Stimulated activated CD4-positive, alpha-beta T cell treated with anti-CD3 and anti-CD28 coated beads, Interleukin-2, amount 100 ng/mL, for 48 hours (primary cell): ENCODE data around the gene SPRED2.

ENCODE experiments used
- DNase-seq, 2 donors: peaks; one replicate each; pipeline ENCODE4 v3.0.0-alpha.2; 2020

The SPRED2 gene

GRCh38 chr2:65438137-65438899, 5.9 kb upstream of the SPRED2 start:
- DNase-seq = no peak

- DNase-seq = no peak
Observed at GRCh38 chr2:65437392-65438135, 5.2 kb upstream of the SPRED2 start.

- peak; percentile 20 to 40 for DNase-seq
Observed at GRCh38 chr2:65436824-65437221, 4.4 kb upstream of the SPRED2 start.

GRCh38 chr2:65436169-65436823, 3.9 kb upstream of the SPRED2 start:
- peak; percentile 12 to 31 for DNase-seq

- peak; percentile 31 to 41 for DNase-seq
Observed at GRCh38 chr2:65435625-65436168, 3.3 kb upstream of the SPRED2 start.

- DNase-seq = no peak
Observed at GRCh38 chr2:65434592-65435241, 2.3 kb upstream of the SPRED2 start.

- peak; percentile 23 for DNase-seq
Observed at GRCh38 chr2:65431421-65432226, 775 bp downstream of the SPRED2 start.

GRCh38 chr2:65430603-65431420, 1.6 kb downstream of the SPRED2 start:
- DNase-seq = peak; percentile 40

- no peak for DNase-seq
Observed at GRCh38 chr2:65429786-65430602, 2.4 kb downstream of the SPRED2 start.

GRCh38 chr2:65427532-65427931, 4.9 kb downstream of the SPRED2 start:
- DNase-seq = no peak

- no peak for DNase-seq
Observed at GRCh38 chr2:65425276-65425675, 7.1 kb downstream of the SPRED2 start.

GRCh38 chr2:65424391-65424790, 8.0 kb downstream of the SPRED2 start:
- DNase-seq = no peak

GRCh38 chr2:65421432-65421748, 11.0 kb downstream of the SPRED2 start:
- DNase-seq = no peak

GRCh38 chr2:65420712-65421431, 11.5 kb downstream of the SPRED2 start:
- DNase-seq = no peak

GRCh38 chr2:65417509-65418085, 14.8 kb downstream of the SPRED2 start:
- DNase-seq = no peak

GRCh38 chr2:65416945-65417344, 15.5 kb downstream of the SPRED2 start:
- no peak for DNase-seq

GRCh38 chr2:65416321-65416720, 16.1 kb downstream of the SPRED2 start:
- DNase-seq = no peak

- DNase-seq = no peak
Observed at GRCh38 chr2:65415091-65415490, 17.3 kb downstream of the SPRED2 start.

GRCh38 chr2:65413610-65414009, 18.8 kb downstream of the SPRED2 start:
- DNase-seq = no peak
